Measurements from ENCODE around the gene SRBD1. TPM values are rescaled to one million over a fixed set of nuclear protein-coding genes. Genes with fewer than 3 reads are reported as not detected.

SRBD1 gene
- total RNA-seq, 1 donor from 2014 or later = 9.1 TPM

GRCh38 chr2:45652090-45653031, 41.3 kb upstream of the SRBD1 start:
- H3K9me3 ChIP-seq = no peaks in the 10 kb centered on the region
- intact Hi-C loops (cut with DNase I) = no loop called here
- H3K4me1 ChIP-seq = peaks cover 33% of the 10 kb centered on the region
- H3K36me3 ChIP-seq = no peaks in the 10 kb centered on the region
- DNase-seq (ENCODE audit: extremely low spot score in 2 of 2) = no peak
- TF ChIP-seq CTCF (IDR thresholded peaks at IDR 0.05) = no peak
- no peak for TF ChIP-seq POLR2A (IDR thresholded peaks at IDR 0.05)
- no peak for TF ChIP-seq POLR2AphosphoS5 (IDR thresholded peaks at IDR 0.05; ENCODE audit: insufficient read depth in 1 of 2, low read depth in 1 of 2)
- peak overlapping the region; percentile 100 for H3K27ac ChIP-seq
- H3K27me3 ChIP-seq = no peaks in the 10 kb centered on the region
- peak overlapping the region; percentile 73 to 97 for H3K4me3 ChIP-seq

- no peaks in the 10 kb centered on the region for H3K27me3 ChIP-seq
- intact Hi-C loops (cut with DNase I) = no loop called here
- TF ChIP-seq CTCF (IDR thresholded peaks at IDR 0.05) = no peak
- TF ChIP-seq POLR2AphosphoS5 (IDR thresholded peaks at IDR 0.05; ENCODE audit: insufficient read depth in 1 of 2, low read depth in 1 of 2) = peak in 1 of 2 donors; percentile 34
- TF ChIP-seq POLR2A (IDR thresholded peaks at IDR 0.05) = no peak
- H3K36me3 ChIP-seq = no peaks in the 10 kb centered on the region
- peaks cover 33% of the 10 kb centered on the region for H3K4me1 ChIP-seq
- H3K9me3 ChIP-seq = no peaks in the 10 kb centered on the region
- peak within 1 kb of the TSS; percentile 73 to 97 for H3K4me3 ChIP-seq
- peak within 1 kb of the TSS; percentile 100 for H3K27ac ChIP-seq
- DNase-seq (ENCODE audit: extremely low spot score in 2 of 2) = no peak
Observed at GRCh38 chr2:45651415-45652089, 40.5 kb upstream of the SRBD1 start, which contains the start of gene PRKCE. Gene PRKCE, plus strand, starts transcription at chr2:45651675.

GRCh38 chr2:45650851-45651414, 39.9 kb upstream of the SRBD1 start:
- peak in 1 of 2 donors; percentile 98 for DNase-seq (ENCODE audit: extremely low spot score in 2 of 2)
- intact Hi-C loops (cut with DNase I) = no loop called here
- Histone ChIP-seq H3K36me3 (no peaks in the 10 kb centered on the region), H3K27me3 (no peaks in the 10 kb centered on the region), H3K9me3 (no peaks in the 10 kb centered on the region), H3K4me3 (peak overlapping the region; percentile 73 to 97), H3K4me1 (peaks cover 33% of the 10 kb centered on the region), H3K27ac (peak overlapping the region; percentile 100)
- TF ChIP-seq POLR2AphosphoS5 (IDR thresholded peaks at IDR 0.05; ENCODE audit: insufficient read depth in 1 of 2, low read depth in 1 of 2) (peak; percentile 69 to 83), POLR2A (IDR thresholded peaks at IDR 0.05) (peak in 1 of 2 donors; percentile 95), CTCF (IDR thresholded peaks at IDR 0.05) (peak in 2 of 3 experiments; percentile 24 to 28)

GRCh38 chr2:45649858-45650811, 39.1 kb upstream of the SRBD1 start:
- Histone ChIP-seq H3K9me3 (no peaks in the 10 kb centered on the region), H3K36me3 (no peaks in the 10 kb centered on the region), H3K27ac (peak overlapping the region; percentile 100), H3K27me3 (no peaks in the 10 kb centered on the region), H3K4me3 (peak overlapping the region; percentile 73 to 97), H3K4me1 (peaks cover 33% of the 10 kb centered on the region)
- DNase-seq (ENCODE audit: extremely low spot score in 2 of 2) = peak in 1 of 2 donors; percentile 92
- intact Hi-C loops (cut with DNase I) = no loop called here
- TF ChIP-seq POLR2A (IDR thresholded peaks at IDR 0.05) (peak in 1 of 2 donors; percentile 4), CTCF (IDR thresholded peaks at IDR 0.05) (no peak), POLR2AphosphoS5 (IDR thresholded peaks at IDR 0.05; ENCODE audit: insufficient read depth in 1 of 2, low read depth in 1 of 2) (peak; percentile 56 to 71)
